ENCODE measurements around the gene MAML2.

- no peak for TF ChIP-seq CTCF (IDR thresholded peaks at IDR 0.05)
- no peak for TF ChIP-seq POLR2A (IDR thresholded peaks at IDR 0.05)
- TF ChIP-seq POLR2AphosphoS5 (IDR thresholded peaks at IDR 0.05): no peak
Measured at GRCh38 chr11:96075532-96075959, 267.4 kb downstream of the MAML2 start.
